Esophagus muscularis mucosa (tissue), 4 donors: ENCODE results near the gene DNM1.

Experiments used
- EP300 ChIP-seq: sonication (generic); formaldehyde crosslinking; IDR thresholded peaks from one replicate; pipeline ENCODE4 v1.6.1; 2017; ENCODE audit warnings: antibody characterized with exemption
- POLR2A ChIP-seq: fragments of 450-650 bp; IDR thresholded peaks from one replicate; pipeline ENCODE4 v1.6.1; 2017; ENCODE audit warnings: antibody characterized with exemption, moderate library complexity, mild to moderate bottlenecking, low read depth
- POLR2AphosphoS5 ChIP-seq, 2 donors: sonication (generic); formaldehyde crosslinking; IDR thresholded peaks; one replicate each; pipeline ENCODE4 v1.6.1; 2017; ENCODE audit warnings: antibody characterized with exemption in 2 of 2
- TF ChIP-seq, protein P1 (sequence below), 3 experiments: fragments of 200-600 bp in 2 of 3; fragments of 450-650 bp in 1 of 3; sonication (generic) in 2 of 3; IDR thresholded peaks; one replicate each; pipeline ENCODE4 v1.5.1; 2017 to 2019; ENCODE audit warnings: antibody characterized with exemption in 3 of 3, mild to moderate bottlenecking in 2 of 3, moderate library complexity in 1 of 3

DNA sequence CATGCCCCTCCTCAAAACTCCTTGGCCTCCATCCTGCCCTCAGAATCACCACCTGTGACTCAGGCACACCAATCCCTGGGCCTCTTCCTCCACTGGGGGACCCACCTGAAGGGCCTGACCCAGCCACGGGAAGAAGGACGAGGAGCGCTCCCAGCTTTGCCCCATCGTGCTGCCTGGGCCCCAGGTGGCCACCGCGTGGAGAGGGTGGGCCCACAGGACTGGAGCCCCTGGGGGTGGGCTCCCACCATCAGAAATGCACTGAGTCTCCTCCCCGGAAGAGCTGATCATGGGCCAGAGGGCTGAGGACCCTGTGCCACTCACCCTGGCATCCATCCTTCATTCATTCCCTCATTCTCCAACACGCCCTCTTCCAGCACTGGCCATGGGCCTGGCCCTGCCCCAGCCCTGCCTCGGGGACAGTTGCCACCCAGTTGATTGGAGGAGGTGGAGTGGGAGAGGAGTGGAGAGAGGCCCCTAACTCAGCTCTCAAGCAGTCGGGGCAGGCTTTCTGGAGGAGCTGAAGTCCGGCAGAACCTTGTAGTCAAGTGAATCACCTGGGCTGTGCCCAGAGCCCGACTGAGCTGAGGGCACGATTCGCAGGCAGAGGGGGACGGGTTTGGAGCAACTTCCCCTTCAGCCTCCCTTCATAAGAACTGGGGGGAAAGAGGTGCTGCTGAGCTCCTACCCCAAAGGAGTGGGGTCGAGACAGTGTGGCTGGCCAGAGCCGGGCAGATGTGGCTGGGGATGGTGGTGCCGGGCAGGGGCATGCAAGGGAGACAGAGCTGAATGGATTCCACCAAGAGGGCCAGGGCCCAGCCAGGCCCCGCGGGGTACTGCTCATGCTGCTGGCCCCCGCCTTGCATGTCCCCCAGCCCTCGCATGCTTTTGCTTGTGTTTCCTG is 29.6 kb downstream of the DNM1 start:
- TF ChIP-seq, protein P1, sequence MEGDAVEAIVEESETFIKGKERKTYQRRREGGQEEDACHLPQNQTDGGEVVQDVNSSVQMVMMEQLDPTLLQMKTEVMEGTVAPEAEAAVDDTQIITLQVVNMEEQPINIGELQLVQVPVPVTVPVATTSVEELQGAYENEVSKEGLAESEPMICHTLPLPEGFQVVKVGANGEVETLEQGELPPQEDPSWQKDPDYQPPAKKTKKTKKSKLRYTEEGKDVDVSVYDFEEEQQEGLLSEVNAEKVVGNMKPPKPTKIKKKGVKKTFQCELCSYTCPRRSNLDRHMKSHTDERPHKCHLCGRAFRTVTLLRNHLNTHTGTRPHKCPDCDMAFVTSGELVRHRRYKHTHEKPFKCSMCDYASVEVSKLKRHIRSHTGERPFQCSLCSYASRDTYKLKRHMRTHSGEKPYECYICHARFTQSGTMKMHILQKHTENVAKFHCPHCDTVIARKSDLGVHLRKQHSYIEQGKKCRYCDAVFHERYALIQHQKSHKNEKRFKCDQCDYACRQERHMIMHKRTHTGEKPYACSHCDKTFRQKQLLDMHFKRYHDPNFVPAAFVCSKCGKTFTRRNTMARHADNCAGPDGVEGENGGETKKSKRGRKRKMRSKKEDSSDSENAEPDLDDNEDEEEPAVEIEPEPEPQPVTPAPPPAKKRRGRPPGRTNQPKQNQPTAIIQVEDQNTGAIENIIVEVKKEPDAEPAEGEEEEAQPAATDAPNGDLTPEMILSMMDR (IDR thresholded peaks at IDR 0.05) = no peak
- TF ChIP-seq POLR2A = no peak
- no peak for TF ChIP-seq EP300
- TF ChIP-seq POLR2AphosphoS5 (IDR thresholded peaks at IDR 0.05) = no peak
